ENCODE data around the gene TSHZ1.

Gene TSHZ1, protein sequence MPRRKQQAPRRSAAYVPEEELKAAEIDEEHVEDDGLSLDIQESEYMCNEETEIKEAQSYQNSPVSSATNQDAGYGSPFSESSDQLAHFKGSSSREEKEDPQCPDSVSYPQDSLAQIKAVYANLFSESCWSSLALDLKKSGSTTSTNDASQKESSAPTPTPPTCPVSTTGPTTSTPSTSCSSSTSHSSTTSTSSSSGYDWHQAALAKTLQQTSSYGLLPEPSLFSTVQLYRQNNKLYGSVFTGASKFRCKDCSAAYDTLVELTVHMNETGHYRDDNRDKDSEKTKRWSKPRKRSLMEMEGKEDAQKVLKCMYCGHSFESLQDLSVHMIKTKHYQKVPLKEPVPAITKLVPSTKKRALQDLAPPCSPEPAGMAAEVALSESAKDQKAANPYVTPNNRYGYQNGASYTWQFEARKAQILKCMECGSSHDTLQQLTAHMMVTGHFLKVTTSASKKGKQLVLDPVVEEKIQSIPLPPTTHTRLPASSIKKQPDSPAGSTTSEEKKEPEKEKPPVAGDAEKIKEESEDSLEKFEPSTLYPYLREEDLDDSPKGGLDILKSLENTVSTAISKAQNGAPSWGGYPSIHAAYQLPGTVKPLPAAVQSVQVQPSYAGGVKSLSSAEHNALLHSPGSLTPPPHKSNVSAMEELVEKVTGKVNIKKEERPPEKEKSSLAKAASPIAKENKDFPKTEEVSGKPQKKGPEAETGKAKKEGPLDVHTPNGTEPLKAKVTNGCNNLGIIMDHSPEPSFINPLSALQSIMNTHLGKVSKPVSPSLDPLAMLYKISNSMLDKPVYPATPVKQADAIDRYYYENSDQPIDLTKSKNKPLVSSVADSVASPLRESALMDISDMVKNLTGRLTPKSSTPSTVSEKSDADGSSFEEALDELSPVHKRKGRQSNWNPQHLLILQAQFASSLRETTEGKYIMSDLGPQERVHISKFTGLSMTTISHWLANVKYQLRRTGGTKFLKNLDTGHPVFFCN (N-terminal part only)

DNA sequence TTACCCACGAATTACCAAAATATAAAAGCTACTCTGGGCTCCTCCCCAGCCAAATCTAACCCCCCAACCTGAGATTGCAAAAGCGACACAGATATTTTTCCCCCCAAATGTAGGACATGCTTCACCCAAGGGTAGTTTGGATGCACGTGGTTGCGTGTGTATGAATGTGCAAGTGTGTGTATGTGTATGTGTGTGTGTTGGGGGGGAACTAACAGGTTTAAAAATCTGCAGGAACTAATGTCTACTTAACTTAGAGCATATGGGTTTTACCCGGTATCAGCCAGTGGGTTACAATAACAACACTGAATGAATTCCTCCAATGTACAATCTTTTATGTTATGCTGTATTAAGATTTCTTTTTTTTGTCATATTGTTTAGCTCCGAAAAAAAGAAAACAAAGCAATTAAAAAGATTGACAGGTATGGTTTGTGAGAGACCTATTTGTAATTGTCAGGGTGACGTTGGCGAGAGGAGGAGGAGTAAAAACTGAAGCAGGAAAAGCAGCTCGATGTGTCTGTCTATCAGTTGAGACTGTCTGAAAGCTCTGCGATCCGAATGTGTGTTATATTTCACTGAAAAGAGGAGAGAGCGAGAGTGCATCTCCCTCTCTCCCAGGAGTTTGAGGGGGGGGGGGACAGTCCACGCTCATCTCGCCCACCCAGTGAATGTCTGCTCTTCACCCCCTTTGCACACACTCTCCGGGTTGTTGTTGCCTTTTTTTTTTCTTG lies at the start of gene TSHZ1:
TSS of gene TSHZ1 (plus strand) at position 524 of the 728 bp plus-strand sequence. CDS start 1,080 bp downstream, outside the sequence.
- no peak for DNase-seq (ENCODE audit: low read depth)

GRCh38 chr18:75161256-75162028 lies 49.2 kb upstream of the TSHZ1 start:
- no peak for DNase-seq (ENCODE audit: low read depth)

DNA sequence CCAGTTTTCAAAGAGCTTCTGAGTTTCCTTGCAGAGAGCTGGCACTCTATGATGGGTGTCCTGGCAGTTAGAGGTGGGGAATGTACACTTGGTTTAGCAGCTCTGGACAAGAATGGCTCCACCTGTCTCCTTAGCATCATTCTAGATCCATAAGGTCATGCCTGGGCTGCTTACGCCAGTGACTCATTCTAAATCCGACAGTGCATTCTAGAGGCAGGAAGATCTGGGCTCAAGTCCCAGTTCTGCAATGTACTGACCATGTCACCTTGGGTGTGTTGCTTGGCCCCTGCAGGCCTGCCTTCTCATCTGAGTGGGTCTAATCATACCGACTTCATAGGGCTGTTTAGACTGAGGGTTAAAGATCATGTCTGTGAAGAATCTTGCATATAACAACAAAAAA lies 48.1 kb upstream of the TSHZ1 start:
- no peak for DNase-seq (ENCODE audit: low read depth)

- DNase-seq (ENCODE audit: low read depth) = no peak
Measured at GRCh38 chr18:75162978-75163377, 47.6 kb upstream of the TSHZ1 start.

DNA sequence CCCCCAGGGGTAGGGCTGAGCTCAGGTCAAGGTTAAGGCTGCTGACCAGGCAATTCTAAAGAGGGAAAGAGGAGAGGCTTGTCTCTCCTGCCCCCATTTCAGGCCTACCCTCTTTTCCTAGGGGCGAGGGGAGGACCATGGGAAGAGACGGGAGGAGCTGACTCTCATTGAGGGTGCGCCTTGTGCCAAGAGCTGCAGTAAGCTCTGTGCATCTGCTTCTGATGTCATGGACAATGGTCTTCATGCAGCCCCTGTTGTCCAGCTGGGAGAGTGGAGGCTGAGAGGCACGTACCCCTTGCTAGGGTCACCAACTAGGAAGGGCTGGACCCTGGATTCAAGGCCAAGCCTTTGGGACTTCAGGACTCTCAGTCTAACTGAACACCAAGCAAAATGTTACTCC lies 46.9 kb upstream of the TSHZ1 start:
- no peak for DNase-seq (ENCODE audit: low read depth)

DNA sequence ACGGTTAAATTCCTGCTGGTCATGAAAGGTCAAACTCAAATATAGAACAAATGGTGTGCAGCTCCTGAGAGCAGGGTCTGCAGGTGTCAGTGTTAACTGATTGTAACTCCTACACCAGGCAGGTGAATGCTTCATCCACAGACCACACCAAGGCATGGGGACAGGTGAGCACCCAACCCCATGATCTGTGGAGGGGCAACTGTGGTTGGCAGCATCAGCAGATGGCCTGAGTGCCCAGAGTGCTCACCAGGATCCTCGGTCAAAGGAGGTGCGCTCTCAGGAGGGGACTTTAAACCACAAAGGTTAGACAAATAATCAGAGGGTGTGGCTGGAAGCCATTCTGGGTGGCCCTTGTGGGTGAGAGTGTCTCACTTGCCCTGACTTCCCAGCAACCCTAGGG lies 46.1 kb upstream of the TSHZ1 start:
- no peak for DNase-seq (ENCODE audit: low read depth)

GRCh38 chr18:75165926-75166325 lies 44.7 kb upstream of the TSHZ1 start:
- DNase-seq (ENCODE audit: low read depth) = no peak

DNA sequence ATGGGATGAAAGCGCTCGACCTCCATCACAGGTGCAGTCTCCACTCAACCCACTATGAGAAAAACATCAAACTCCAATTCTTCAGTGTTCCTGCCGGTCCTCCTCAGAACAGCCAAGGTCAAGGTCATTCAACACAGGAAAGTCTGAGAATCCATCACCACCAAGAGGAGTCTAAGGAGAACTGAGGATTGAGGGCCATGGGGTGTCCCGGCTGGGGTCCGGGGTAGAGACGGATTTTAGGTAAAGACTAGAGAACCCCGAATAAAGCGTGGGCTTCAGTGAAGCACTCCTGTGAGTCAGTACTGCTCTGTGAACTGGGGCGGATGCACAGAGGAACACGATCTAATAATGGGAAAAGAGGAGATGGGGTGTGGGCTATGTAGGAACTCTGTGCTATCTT lies 43.5 kb upstream of the TSHZ1 start:
- DNase-seq (ENCODE audit: low read depth) = no peak

GRCh38 chr18:75167759-75168618 lies 42.6 kb upstream of the TSHZ1 start:
- DNase-seq (ENCODE audit: low read depth) = no peak

GRCh38 chr18:75168619-75169018 lies 42.0 kb upstream of the TSHZ1 start:
- no peak for DNase-seq (ENCODE audit: low read depth)

DNA sequence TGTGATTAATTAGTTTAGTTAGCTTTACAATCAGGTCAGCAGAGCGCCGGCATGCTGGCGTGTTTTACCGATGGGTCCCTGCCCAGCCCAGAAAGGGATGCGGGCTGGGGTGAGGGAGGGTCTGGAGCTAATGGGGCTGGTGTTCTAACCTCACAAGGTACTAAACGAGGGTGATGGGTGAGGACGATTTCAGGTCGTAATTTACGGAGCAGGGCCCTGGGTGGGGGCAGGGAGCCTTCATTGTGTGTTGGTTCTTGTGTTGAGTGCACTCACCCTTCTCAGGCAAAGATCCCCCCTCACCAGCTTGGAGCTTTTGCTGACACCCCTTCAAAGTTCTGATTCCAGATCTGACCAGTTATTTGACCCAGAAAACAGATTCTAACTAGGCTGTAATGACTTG lies 41.2 kb upstream of the TSHZ1 start:
- no peak for DNase-seq (ENCODE audit: low read depth)

- DNase-seq (ENCODE audit: low read depth) = no peak
Measured at GRCh38 chr18:75170022-75170789, 40.4 kb upstream of the TSHZ1 start.

- DNase-seq (ENCODE audit: low read depth) = no peak
Measured at GRCh38 chr18:75170916-75171315, 39.7 kb upstream of the TSHZ1 start.

DNA sequence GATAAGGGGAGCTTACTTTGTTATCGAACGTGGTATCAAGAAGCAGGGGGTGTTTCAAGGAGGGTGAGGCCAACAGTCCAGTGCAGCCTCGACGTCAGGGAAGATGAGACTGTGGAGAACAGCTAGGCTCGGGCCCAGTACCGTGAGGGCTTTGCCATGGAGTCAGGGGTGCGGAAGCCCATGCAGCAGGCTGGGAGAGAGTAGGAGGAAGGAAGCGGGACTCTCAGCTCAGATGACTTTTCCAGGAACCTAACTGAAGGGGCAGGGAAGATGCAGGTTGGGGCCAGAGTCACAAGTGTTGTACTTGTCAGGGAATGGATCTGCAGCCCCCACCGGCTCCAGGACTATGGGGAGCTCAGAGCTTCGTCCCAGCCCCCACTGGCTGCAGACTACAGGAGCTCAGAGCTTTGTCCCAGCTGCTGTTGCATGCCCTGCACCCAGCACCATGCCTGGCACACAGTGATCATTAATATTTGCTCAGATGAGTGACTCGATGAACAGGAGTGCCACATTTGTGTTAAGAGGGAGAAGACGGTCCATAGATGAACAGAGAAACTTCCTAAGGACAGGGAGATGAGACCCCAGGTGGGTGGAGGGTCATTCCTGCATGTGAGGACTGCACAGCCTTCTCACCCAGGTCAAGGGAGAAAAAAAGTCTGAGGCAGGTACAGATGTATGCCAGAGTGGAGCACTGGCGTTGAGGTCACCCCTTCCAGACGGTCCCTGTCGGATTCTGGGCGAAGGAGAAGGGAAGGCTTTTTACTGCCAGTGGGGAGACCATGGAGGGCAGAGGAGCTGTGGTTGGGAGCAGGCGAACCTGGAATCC lies 38.1 kb upstream of the TSHZ1 start:
- no peak for DNase-seq (ENCODE audit: low read depth)

DNA sequence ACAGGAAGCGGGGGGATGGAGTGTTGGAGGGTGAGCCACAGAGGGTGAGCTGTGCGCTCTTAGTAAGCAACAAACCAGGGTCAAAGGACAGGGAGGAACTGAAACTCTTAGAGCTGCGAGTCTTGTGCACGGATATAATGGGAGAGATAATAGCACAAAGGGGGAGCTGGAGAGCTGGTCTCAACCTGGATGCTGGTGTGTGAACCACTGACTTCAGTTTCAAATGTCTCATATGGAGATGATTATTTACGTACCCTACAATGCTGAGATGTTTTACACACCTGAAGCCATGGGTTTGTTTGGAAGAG lies 37.5 kb upstream of the TSHZ1 start:
- DNase-seq (ENCODE audit: low read depth) = no peak

DNA sequence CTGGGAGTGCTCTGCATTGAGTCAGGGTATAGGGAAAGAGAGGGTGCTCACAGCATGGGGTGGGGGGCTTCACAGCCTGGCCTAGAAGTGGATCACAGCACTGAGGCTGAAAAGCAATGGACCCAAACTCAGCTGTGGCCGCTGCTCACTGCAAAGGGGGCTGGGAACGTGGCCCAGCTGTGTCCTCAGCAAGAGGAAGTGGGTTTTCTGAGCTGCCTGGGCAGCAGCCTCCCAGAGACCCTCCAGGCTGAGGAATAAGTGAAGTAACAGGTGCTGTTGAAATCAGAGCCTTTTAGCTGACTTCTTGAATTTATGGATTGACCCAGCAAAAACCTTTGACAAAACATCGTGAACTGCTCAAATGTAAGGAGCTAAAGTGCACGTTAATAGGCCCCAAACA lies 36.9 kb upstream of the TSHZ1 start:
- DNase-seq (ENCODE audit: low read depth) = no peak

- DNase-seq (ENCODE audit: low read depth) = no peak
Measured at GRCh38 chr18:75176849-75177248, 33.7 kb upstream of the TSHZ1 start.

GRCh38 chr18:75178376-75178775 lies 32.2 kb upstream of the TSHZ1 start:
- DNase-seq (ENCODE audit: low read depth) = no peak

All from stimulated activated CD8-positive, alpha-beta memory T cell treated with anti-CD3 and anti-CD28 coated beads, Interleukin-12 subunit alpha, Interleukin-12 subunit beta, amount 100 ng/mL, for 4 hours (primary cell).